IMR-90 (cell line): Measurements from ENCODE around the gene INTS11. TPM values are rescaled to one million over a fixed set of nuclear protein-coding genes. Genes with fewer than 3 reads are reported as not detected.
A peak's percentile ranks its signal among the peaks of the same experiment; 100 is the strongest.

ENCODE experiments used
- ATAC-seq: fragments of 200-7000 bp; cut with Tn5 transposase; 2 replicates; pipeline ENCODE4 v1.9.1; 2020; ENCODE audit warnings: low read depth, mild to moderate bottlenecking, moderate library complexity
- BruUV-seq: library from RNA; stranded (reverse); fragments of 400-500 nt; replicated peaks from 2 replicates; lab custom pipeline; 2021; lab: Mats Ljungman, UMichigan
- CTCF ChIA-PET: fragments of 300-600 bp; formaldehyde crosslinking; extraction: SDS; loops from one replicate; lab custom pipeline; 2021; ENCODE audit warnings: antibody characterized with exemption; lab: Yijun Ruan, JAX
- POLR2A ChIA-PET: fragments of 300-600 bp; sonication (Branson Sonifier 250); formaldehyde crosslinking; loops from one replicate; lab custom pipeline; 2022; ENCODE audit warnings: antibody characterized with exemption; ENCODE audit not compliant: unreplicated experiment; lab: Charles Lee
- DNase-seq: peaks from one replicate; pipeline ENCODE4 v3.0.0; 2013
- H2AFZ ChIP-seq: replicated peaks from 2 replicates; pipeline ENCODE3; 2013; ENCODE audit warnings: low read length, mild to moderate bottlenecking; ENCODE audit not compliant: poor library complexity
- H2AK5ac ChIP-seq: 2 replicates; pipeline ENCODE4 v1.6.1; 2013; ENCODE audit warnings: low read depth, low read length, inconsistent platforms
- H2AK9ac ChIP-seq: replicated peaks from 2 replicates; pipeline ENCODE3; 2013; ENCODE audit warnings: mild to moderate bottlenecking, low read depth, low read length, moderate library complexity; ENCODE audit not compliant: poor library complexity
- H2BK120ac ChIP-seq: 2 replicates; pipeline ENCODE4 v1.6.1; 2013; ENCODE audit warnings: low read depth, low read length, inconsistent platforms
- H2BK15ac ChIP-seq: 3 replicates; pipeline ENCODE4 v1.6.1; 2013; ENCODE audit warnings: low read depth, low read length, inconsistent platforms
- H2BK20ac ChIP-seq: 2 replicates; pipeline ENCODE4 v1.6.1; 2013; ENCODE audit warnings: low read depth, mild to moderate bottlenecking, inconsistent platforms, low read length, moderate library complexity
- H2BK5ac ChIP-seq: 2 replicates; pipeline ENCODE4 v1.6.1; 2013; ENCODE audit warnings: mild to moderate bottlenecking, low read depth, low read length, inconsistent platforms; ENCODE audit not compliant: poor library complexity, severe bottlenecking
- H3K14ac ChIP-seq: replicated peaks from 2 replicates; pipeline ENCODE4 v1.6.1; 2013; ENCODE audit warnings: low read depth, low read length, inconsistent platforms
- H3K18ac ChIP-seq: 2 replicates; pipeline ENCODE4 v1.6.1; 2013; ENCODE audit warnings: low read depth, low read length, control low read depth
- H3K23ac ChIP-seq: 2 replicates; pipeline ENCODE4 v1.6.1; 2013; ENCODE audit warnings: low read depth, low read length, inconsistent platforms
- H3K27ac ChIP-seq: 2 replicates; pipeline ENCODE4 v1.5.1; 2013; ENCODE audit warnings: mild to moderate bottlenecking, control low read depth, low read length; ENCODE audit not compliant: insufficient read depth
- H3K27me3 ChIP-seq: 2 replicates; pipeline ENCODE4 v1.6.1; 2013; ENCODE audit warnings: low read length; ENCODE audit not compliant: control insufficient read depth, insufficient read depth
- H3K36me3 ChIP-seq: 2 replicates; pipeline ENCODE4 v1.6.1; 2013; ENCODE audit warnings: low read length, mixed read lengths; ENCODE audit not compliant: control insufficient read depth, insufficient read depth
- H3K4ac ChIP-seq: 2 replicates; pipeline ENCODE4 v1.6.1; 2013; ENCODE audit warnings: low read depth, low read length, inconsistent platforms
- H3K4me1 ChIP-seq: 2 replicates; pipeline ENCODE4 v1.6.1; 2013; ENCODE audit warnings: low read length, mixed read lengths; ENCODE audit not compliant: control insufficient read depth, insufficient read depth
- H3K4me2 ChIP-seq: 2 replicates; pipeline ENCODE4 v1.6.1; 2013; ENCODE audit warnings: low read depth, mild to moderate bottlenecking, control low read depth, low read length, moderate library complexity
- H3K4me3 ChIP-seq: 2 replicates; pipeline ENCODE4 v1.5.1; 2013; ENCODE audit warnings: low read depth, mild to moderate bottlenecking, control low read depth, low read length, moderate library complexity; ENCODE audit not compliant: insufficient read depth
- H3K56ac ChIP-seq: 2 replicates; pipeline ENCODE4 v1.6.1; 2013; ENCODE audit warnings: low read length, inconsistent platforms; ENCODE audit not compliant: insufficient read depth; ENCODE audit errors: extremely low read depth
- H3K79me1 ChIP-seq, 2 experiments: 2 replicates each; pipeline ENCODE4 v1.6.1; 2013; ENCODE audit warnings: low read length in 2 of 2, inconsistent platforms in 1 of 2, low read depth in 1 of 2
- H3K9ac ChIP-seq: 2 replicates; pipeline ENCODE4 v1.6.1; 2013; ENCODE audit warnings: low read depth, low read length, control low read depth
- H3K9me1 ChIP-seq: 2 replicates; pipeline ENCODE4 v1.6.1; 2013; ENCODE audit warnings: low read length, inconsistent platforms; ENCODE audit not compliant: insufficient read depth
- H3K9me3 ChIP-seq: 2 replicates; pipeline ENCODE4 v1.6.1; 2013; ENCODE audit warnings: low read length; ENCODE audit not compliant: control insufficient read depth, insufficient read depth
- H4K20me1 ChIP-seq: 2 replicates; pipeline ENCODE4 v1.6.1; 2013; ENCODE audit warnings: low read length, inconsistent platforms; ENCODE audit not compliant: insufficient read depth
- H4K5ac ChIP-seq: 2 replicates; pipeline ENCODE4 v1.6.1; 2013; ENCODE audit warnings: mild to moderate bottlenecking, low read depth, low read length, control low read depth
- H4K8ac ChIP-seq, 2 experiments: 2 replicates each; pipeline ENCODE4 v1.6.1; 2013; ENCODE audit warnings: low read depth in 2 of 2, low read length in 2 of 2, control low read depth in 1 of 2, inconsistent platforms in 1 of 2
- H4K91ac ChIP-seq: 2 replicates; pipeline ENCODE4 v1.6.1; 2013; ENCODE audit warnings: low read depth, low read length, inconsistent platforms; ENCODE audit not compliant: insufficient read depth
- BHLHE40 ChIP-seq: fragments of 150-350 bp; IDR thresholded peaks from 2 replicates; pipeline ENCODE4 v1.6.1; 2016; ENCODE audit warnings: mild to moderate bottlenecking, low read depth, low read length
- CTCF ChIP-seq: conservative IDR thresholded peaks from 2 replicates; pipeline ENCODE4 v1.5.1; 2012; ENCODE audit warnings: mild to moderate bottlenecking, low read depth, low read length, improper control_type of control experiment
- ELK1 ChIP-seq: fragments of 150-350 bp; IDR thresholded peaks from 2 replicates; pipeline ENCODE4 v1.6.1; 2016; ENCODE audit warnings: low read depth, mild to moderate bottlenecking, low read length, moderate library complexity, borderline replicate concordance
- FOS ChIP-seq: fragments of 150-350 bp; IDR thresholded peaks from 2 replicates; pipeline ENCODE4 v1.6.1; 2016; ENCODE audit warnings: low read depth, low read length
- MAFK ChIP-seq: IDR thresholded peaks from 2 replicates; pipeline ENCODE4 v1.6.1; 2012; ENCODE audit warnings: low read depth, low read length, improper control_type of control experiment
- MAZ ChIP-seq: IDR thresholded peaks from 2 replicates; pipeline ENCODE4 v1.6.1; 2012; ENCODE audit warnings: low read depth, mild to moderate bottlenecking, low read length, improper control_type of control experiment, moderate library complexity, borderline replicate concordance
- MXI1 ChIP-seq: IDR thresholded peaks from 2 replicates; pipeline ENCODE4 v1.6.1; 2012; ENCODE audit warnings: low read depth, mild to moderate bottlenecking, low read length, moderate library complexity, borderline replicate concordance
- NFE2L2 ChIP-seq: fragments of 150-350 bp; IDR thresholded peaks from 2 replicates; pipeline ENCODE4 v1.6.1; 2016; ENCODE audit warnings: low read depth, mild to moderate bottlenecking, low read length
- POLR2A ChIP-seq: IDR thresholded peaks from 2 replicates; pipeline ENCODE4 v1.6.1; 2012; ENCODE audit warnings: mild to moderate bottlenecking, low read depth, low read length
- RCOR1 ChIP-seq: IDR thresholded peaks from 2 replicates; pipeline ENCODE4 v1.6.1; 2012; ENCODE audit warnings: mild to moderate bottlenecking, low read length, improper control_type of control experiment; ENCODE audit not compliant: insufficient replicate concordance
- RFX5 ChIP-seq: IDR thresholded peaks from 2 replicates; pipeline ENCODE4 v1.8.0; 2012; ENCODE audit warnings: low read depth, mild to moderate bottlenecking, low read length, moderate library complexity
- SMC3 ChIP-seq: fragments of 150-350 bp; IDR thresholded peaks from 2 replicates; pipeline ENCODE4 v1.6.1; 2016; ENCODE audit warnings: low read depth, mild to moderate bottlenecking, antibody characterized with exemption, low read length, moderate library complexity
- USF2 ChIP-seq: fragments of 150-350 bp; IDR thresholded peaks from 2 replicates; pipeline ENCODE4 v1.6.1; 2017; ENCODE audit warnings: mild to moderate bottlenecking, antibody characterized with exemption, low read length, low read depth
- WGBS, 2 experiments: methylation state at CpG; one replicate each; pipeline versions ENCODE4 v1.1.5 to v1.1.7; 2013; ENCODE audit warnings: missing lambda C conversion rate in 2 of 2; ENCODE audit not compliant: insufficient read length in 1 of 2; ENCODE audit errors: extremely low coverage in 2 of 2; 5-methylcytosine and 5-hydroxymethylcytosine counted together
- dilution Hi-C: fragments of 300-500 bp; cut with HindIII; formaldehyde crosslinking; loops from one replicate; pipeline ENCODE4 v1.14.3; 2018; ENCODE audit warnings: low sequenced_read_pairs; ENCODE audit not compliant: unreplicated experiment
- in situ Hi-C: fragments of 300-500 bp; cut with MboI; formaldehyde crosslinking; loops from 3 replicates; pipeline ENCODE4 v1.14.3; 2019; ENCODE audit warnings: low sequenced_read_pairs, inconsistent platforms, mixed read lengths
- intact Hi-C: fragments of 100-400 bp; cut with micrococcal nuclease; formaldehyde crosslinking; loops from 2 replicates; pipeline ENCODE4 v1.10.0; 2022
- polyA plus RNA-seq, 3 experiments: library from polyadenylated mRNA; depleted of rRNA; stranded (reverse); fragments of >200 nt; gene quantifications; 2 replicates each; pipeline ENCODE4 v1.2.3, GENCODE V29; 2012; ENCODE audit warnings: low replicate concordance in 1 of 3
- total RNA-seq: library from RNA; depleted of rRNA; stranded (reverse); fragments of >200 nt; gene quantifications from 2 replicates; pipeline ENCODE4 v1.2.3, GENCODE V29; 2012

Gene INTS11
- total and polyA plus RNA-seq, 2 of the 4 experiments (the other 2 are of a cell fraction): 56.1 to 123 TPM

- H3K27ac ChIP-seq: no peak overlapping the region
- H3K9me3 ChIP-seq: no peaks in the 10 kb centered on the region
- no peak overlapping the region for H3K9ac ChIP-seq
- no peak overlapping the region for H3K23ac ChIP-seq
- no peak overlapping the region for H2BK20ac ChIP-seq
- H3K18ac ChIP-seq: no peak overlapping the region
- intact Hi-C loops (no loop called here), in situ Hi-C loops (no loop called here), dilution Hi-C loops (no loop called here)
- no peaks in the 10 kb centered on the region; the same call in 1 of the 2 replicates for H3K4me1 ChIP-seq
- no peak for TF ChIP-seq USF2
- TF ChIP-seq RCOR1: no peak
- TF ChIP-seq CTCF: no peak
- no peak for TF ChIP-seq MAFK
- no peak for TF ChIP-seq MAZ
- no peak for TF ChIP-seq RFX5
- TF ChIP-seq POLR2A: no peak
- no peak for TF ChIP-seq NFE2L2
- no peak for TF ChIP-seq FOS
- TF ChIP-seq BHLHE40: no peak
- no peak for TF ChIP-seq MXI1
- TF ChIP-seq SMC3: no peak
- TF ChIP-seq ELK1: no peak
- no peak overlapping the region for H3K4me2 ChIP-seq
- no peak overlapping the region for H2BK5ac ChIP-seq
- no peak overlapping the region for H2AK9ac ChIP-seq
- H3K36me3 ChIP-seq: peaks cover 34% of the 10 kb centered on the region
- DNase-seq (no peak), ATAC-seq (no peak)
- H3K79me1 ChIP-seq: no peaks in the 10 kb centered on the region
- no peak overlapping the region for H2AK5ac ChIP-seq
- BruUV-seq: TSS peak; percentile 87
- H2AFZ ChIP-seq: no peak overlapping the region
- CTCF ChIA-PET: no interaction called here
- H3K56ac ChIP-seq: no peak overlapping the region
- H2BK120ac ChIP-seq: no peak overlapping the region
- WGBS, 2 experiments: 75% methylated on average over 35 of the region's 94 CpGs; no CpG with 5 or more reads in 1 of the 2 experiments
- no peak overlapping the region for H4K91ac ChIP-seq
- no peak overlapping the region for H3K4ac ChIP-seq
- no peak overlapping the region for H4K8ac ChIP-seq
- no peaks in the 10 kb centered on the region for H3K27me3 ChIP-seq
- no peak overlapping the region for H3K4me3 ChIP-seq
- H4K20me1 ChIP-seq: peaks cover 13% of the 10 kb centered on the region
- H3K9me1 ChIP-seq: no peaks in the 10 kb centered on the region
- no peak overlapping the region for H2BK15ac ChIP-seq
- POLR2A ChIA-PET: no interaction called here
- no peak overlapping the region for H3K14ac ChIP-seq
- H4K5ac ChIP-seq: no peak overlapping the region
Measured at GRCh38 chr1:1293263-1294249, 30.9 kb downstream of the INTS11 start.
